ENCODE results near the gene PNPLA6. TPM values are rescaled to one million over a fixed set of nuclear protein-coding genes. Genes with fewer than 3 reads are reported as not detected.
A peak's percentile ranks its signal among the peaks of the same experiment; 100 is the strongest.

The PNPLA6 gene
- total and polyA plus RNA-seq, 2 of the 8 experiments (the other 6 are each of a cell fraction or from before 2014, with no cell fraction given), result 55.1 to 121 TPM

DNA sequence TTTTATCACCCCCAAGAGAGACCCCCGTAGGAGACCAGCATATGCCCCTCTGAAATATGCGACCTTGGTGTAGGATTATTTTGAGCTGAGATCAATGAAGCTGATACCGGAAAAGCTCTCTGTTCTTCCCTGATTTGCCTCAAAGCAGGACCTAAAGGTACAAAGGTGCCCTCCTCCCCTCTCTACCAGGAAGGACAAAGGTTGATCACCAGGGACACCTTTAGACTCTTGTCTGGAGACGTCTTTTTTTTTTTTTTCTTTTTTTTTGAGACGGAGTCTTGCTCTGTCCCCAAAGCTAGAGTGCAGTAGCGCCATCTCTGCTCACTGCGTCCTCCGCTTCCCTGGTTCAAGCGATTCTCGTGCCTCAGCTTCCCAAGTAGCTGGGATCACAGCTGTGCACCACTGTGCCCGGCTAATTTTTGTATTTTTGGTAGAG is 45.9 kb upstream of the PNPLA6 start:
- Histone ChIP-seq H3K23ac (ENCODE audit: insufficient read length) (no peak overlapping the region), H2BK20ac (ENCODE audit: low read length) (no peak overlapping the region), H2AK5ac (ENCODE audit: low read depth, low read length) (peak overlapping the region; percentile 91; the same call in 1 of the 2 replicates), H2BK15ac (ENCODE audit: low read length) (peak overlapping the region; percentile 72; the same call in 1 of the 2 replicates), H3K27me3 (replicated peaks in 1 of 4; ENCODE audit: control insufficient read depth in 3 of 4, extremely low read depth in 1 of 4, insufficient read depth in 3 of 4, low read length in 3 of 4) (peaks cover 0 to 3% (median 0%) of the 10 kb centered on the region in 4 experiments; a peak in 1 of 7 replicates), H3K79me1 (ENCODE audit: low read depth, low read length) (no peaks in the 10 kb centered on the region), H4K5ac (ENCODE audit: insufficient read length, low read depth, low read length) (no peak overlapping the region), H3K4me3 (ENCODE audit: extremely low read depth in 1 of 4, insufficient read depth in 2 of 4, low read depth in 3 of 4, low read length in 4 of 4) (0 out of 8 replicates have a peak overlapping the region, but pooled peaks of 1 of the 4 experiments have one; percentile 68), H3K27ac (ENCODE audit: low read depth, low read length) (0 out of 2 replicates have a peak overlapping the region, but pooled peaks have one; percentile 67), H3K4me2 (ENCODE audit: insufficient read depth in 1 of 2, low read depth in 2 of 2, low read length in 2 of 2) (peak overlapping the region in 1 of 2 experiments; percentile 65; a peak in 1 of 4 replicates), H3K9me3 (ENCODE audit: insufficient read depth in 2 of 2, low read depth in 1 of 2, low read length in 1 of 2) (no peaks in the 10 kb centered on the region), H3K14ac (ENCODE audit: insufficient read length) (no peak overlapping the region), H4K91ac (replicated peaks; ENCODE audit: insufficient read length, low read length) (no peak overlapping the region), H2BK5ac (ENCODE audit: low read depth, low read length) (peak overlapping the region; percentile 8; the same call in 1 of the 2 replicates), H4K8ac (ENCODE audit: extremely low read depth, insufficient read depth, low read length) (no peak overlapping the region), H3K56ac (replicated peaks; ENCODE audit: insufficient read length, low read depth, low read length) (no peak overlapping the region), H3K18ac (ENCODE audit: extremely low read depth, low read length) (no peak overlapping the region), H3K23me2 (ENCODE audit: low read depth, low read length) (no peaks in the 10 kb centered on the region), H2BK12ac (ENCODE audit: low read depth, low read length) (no peak overlapping the region), H3K36me3 (ENCODE audit: control insufficient read depth in 2 of 4, insufficient read depth in 4 of 4, low read length in 3 of 4) (no peaks in the 10 kb centered on the region), H2AFZ (ENCODE audit: low read length) (peak overlapping the region; percentile 12), H3K9ac (replicated peaks in 1 of 4; ENCODE audit: extremely low read depth in 1 of 4, low read depth in 3 of 4, low read length in 3 of 4) (no peak overlapping the region), H4K20me1 (replicated peaks in 1 of 2; ENCODE audit: control insufficient read depth in 1 of 2, insufficient read depth in 2 of 2, low read length in 2 of 2) (no peaks in the 10 kb centered on the region), H2BK120ac (replicated peaks; ENCODE audit: low read depth, low read length) (peak overlapping the region; percentile 36), H3K79me2 (ENCODE audit: control insufficient read depth in 1 of 2, insufficient read depth in 2 of 2, low read length in 2 of 2) (no peaks in the 10 kb centered on the region), H3K4ac (replicated peaks; ENCODE audit: insufficient read length, low read depth, low read length) (no peak overlapping the region), H3K4me1 (replicated peaks in 1 of 4; ENCODE audit: control insufficient read depth in 3 of 4, insufficient read depth in 4 of 4, low read length in 3 of 4) (peaks cover 3 to 5% (median 4%) of the 10 kb centered on the region in 4 experiments; a peak in 6 of 7 replicates)
- no peak for DNase-seq (ENCODE audit: low read depth in 1 of 2, low spot score in 2 of 2)
- ChIA-PET POLR2A (ENCODE audit: partially characterized antibody) (interaction anchor here (0.6 to 1.2 kb wide), 5 partner anchors 11 to 114 kb away, joined by 3 to 6 read pairs (median 4); no protein-coding TSS in a partner anchor), CTCF (ENCODE audit: partially characterized antibody) (interaction anchor here (0.6 to 2.0 kb wide), 12 partner anchors 11 to 1093 kb away, joined by 3 to 8 read pairs (median 4); partner anchors contain the start of gene MCOLN1)
- 69% methylated on average over 10 of the region's 11 CpGs; no CpG with 5 or more reads in 1 of the 2 experiments for WGBS, 2 experiments (ENCODE audit: extremely low coverage in 1 of 2, insufficient coverage in 1 of 2, insufficient read length in 1 of 2, insufficient replicate concordance in 2 of 2, low coverage in 1 of 2, low lambda C conversion rate in 2 of 2, missing lambda C conversion rate in 1 of 2)
- peak; percentile 57 for FAIRE-seq
- no peak for TF ChIP-seq RXRA (IDR thresholded peaks at IDR 0.05; ENCODE audit: insufficient read depth, low read depth, low read length)
- TF ChIP-seq BRCA1 (IDR thresholded peaks at IDR 0.05; ENCODE audit: low read depth, low read length), result no peak
- no peak for TF ChIP-seq NRF1 (IDR thresholded peaks at IDR 0.05; ENCODE audit: low read depth, low read length)
- no peak for TF ChIP-seq GTF2F1 (IDR thresholded peaks at IDR 0.05; ENCODE audit: borderline replicate concordance, low read depth, low read length)
- TF ChIP-seq, protein P1, sequence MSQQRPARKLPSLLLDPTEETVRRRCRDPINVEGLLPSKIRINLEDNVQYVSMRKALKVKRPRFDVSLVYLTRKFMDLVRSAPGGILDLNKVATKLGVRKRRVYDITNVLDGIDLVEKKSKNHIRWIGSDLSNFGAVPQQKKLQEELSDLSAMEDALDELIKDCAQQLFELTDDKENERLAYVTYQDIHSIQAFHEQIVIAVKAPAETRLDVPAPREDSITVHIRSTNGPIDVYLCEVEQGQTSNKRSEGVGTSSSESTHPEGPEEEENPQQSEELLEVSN (IDR thresholded peaks at IDR 0.05), result no peak
- no peak for TF ChIP-seq CEBPB (IDR thresholded peaks at IDR 0.05; ENCODE audit: low read depth, low read length)
- 0 out of 2 replicates have a peak, but pooled peaks have one; percentile 22 for TF ChIP-seq TAF1 (IDR thresholded peaks at IDR 0.05; ENCODE audit: low read depth, low read length)
- no peak for TF ChIP-seq POU5F1 (IDR thresholded peaks at IDR 0.05; ENCODE audit: low read depth, low read length)
- no peak for TF ChIP-seq KDM5A (IDR thresholded peaks at IDR 0.05; ENCODE audit: low read length)
- TF ChIP-seq ASH2L (IDR thresholded peaks at IDR 0.05; ENCODE audit: low read length), result no peak
- no peak for TF ChIP-seq MAFK (IDR thresholded peaks at IDR 0.05; ENCODE audit: low read depth, low read length)
- no peak for TF ChIP-seq SP1 (IDR thresholded peaks at IDR 0.05; ENCODE audit: low read depth, low read length)
- TF ChIP-seq RAD21 (IDR thresholded peaks at IDR 0.05 in 1 of 2, conservative IDR thresholded peaks at IDR 0.05 in 1 of 2; ENCODE audit: low read depth in 2 of 2, low read length in 2 of 2), result peak in 1 of 2 experiments; percentile 3; a peak in 1 of 4 replicates

Data from H1 (cell line).